SU-DHL-6 (cell line): Measurements from ENCODE around the gene GRIK3.

Experiments
- H2AFZ ChIP-seq: fragments of 200-600 bp; sonication (generic); 2 replicates; pipeline ENCODE4 v1.6.1; 2014; ENCODE audit warnings: low read depth, mild to moderate bottlenecking, moderate library complexity, mixed read lengths, antibody characterized with exemption, low read length; ENCODE audit not compliant: severe bottlenecking
- H3F3A ChIP-seq: fragments of 200-600 bp; shearing (Covaris generic); 2 replicates; pipeline ENCODE4 v1.6.0; 2016; ENCODE audit warnings: antibody characterized with exemption, mild to moderate bottlenecking; ENCODE audit not compliant: insufficient read depth
- H3K27ac ChIP-seq: fragments of 200-600 bp; sonication (generic); 2 replicates; pipeline ENCODE4 v1.5.1; 2016; ENCODE audit warnings: low read depth, mild to moderate bottlenecking, low read length, moderate library complexity, mixed read lengths
- H3K27me3 ChIP-seq: fragments of 200-600 bp; sonication (generic), shearing (Covaris generic); 2 replicates; pipeline ENCODE4 v1.6.0; 2014; ENCODE audit warnings: mild to moderate bottlenecking, low read length
- H3K36me3 ChIP-seq: fragments of 200-600 bp; sonication (generic); 2 replicates; pipeline ENCODE4 v1.6.1; 2014; ENCODE audit warnings: mild to moderate bottlenecking, low read length, mixed read lengths
- H3K4me2 ChIP-seq: fragments of 300-600, 200-600 bp; shearing (Covaris generic), sonication (generic); 2 replicates; pipeline ENCODE4 v1.6.0; 2014; ENCODE audit warnings: low read length, low read depth, mild to moderate bottlenecking; ENCODE audit not compliant: poor library complexity, severe bottlenecking
- H3K4me3 ChIP-seq: fragments of 200-600 bp; sonication (generic); 2 replicates; pipeline ENCODE4 v1.5.1; 2014; ENCODE audit warnings: antibody characterized with exemption, low read length, mild to moderate bottlenecking, mixed read lengths; ENCODE audit not compliant: insufficient read depth, poor library complexity, severe bottlenecking
- H3K79me2 ChIP-seq: fragments of 200-600 bp; sonication (generic); 2 replicates; pipeline ENCODE4 v1.6.1; 2014; ENCODE audit warnings: mild to moderate bottlenecking, low read length, moderate library complexity; ENCODE audit not compliant: insufficient read depth
- H3K9ac ChIP-seq: fragments of 200-600 bp; sonication (generic); 2 replicates; pipeline ENCODE4 v1.7.0; 2014; ENCODE audit warnings: mild to moderate bottlenecking, low read length
- H3K9me2 ChIP-seq: fragments of 200-600 bp; sonication (generic); replicated peaks from 2 replicates; pipeline ENCODE4 v1.6.1; 2014; ENCODE audit warnings: low read length; ENCODE audit not compliant: insufficient read depth
- H3K9me3 ChIP-seq: fragments of 200-600 bp; sonication (generic); 2 replicates; pipeline ENCODE4 v1.6.1; 2014; ENCODE audit warnings: low read length, mixed read lengths; ENCODE audit not compliant: insufficient read depth
- H4K20me1 ChIP-seq: fragments of 200-600 bp; sonication (generic); 2 replicates; pipeline ENCODE4 v1.6.1; 2014; ENCODE audit warnings: low read depth, mild to moderate bottlenecking, antibody characterized with exemption, low read length, moderate library complexity, mixed read lengths
- CTCF ChIP-seq: fragments of 200-600 bp; sonication (generic); IDR thresholded peaks from one replicate; pipeline ENCODE4 v1.5.1; 2017; ENCODE audit warnings: antibody characterized with exemption, mild to moderate bottlenecking, low read length, moderate library complexity; ENCODE audit not compliant: insufficient read depth, poor library complexity, severe bottlenecking
- EZH2phosphoT487 ChIP-seq: fragments of 200-600 bp; sonication (generic), shearing (Covaris generic); conservative IDR thresholded peaks from 2 replicates; pipeline ENCODE4 v1.6.1; 2018; ENCODE audit warnings: mild to moderate bottlenecking, antibody characterized with exemption, low read length, moderate library complexity, mixed read lengths

GRIK3 gene

GRCh38 chr1:36751525-36751924 is 282.8 kb downstream of the GRIK3 start:
- no peaks in the 10 kb centered on the region for H3K9me2 ChIP-seq
- H4K20me1 ChIP-seq, result no peaks in the 10 kb centered on the region
- H2AFZ ChIP-seq, result no peak overlapping the region
- no peak overlapping the region for H3K4me3 ChIP-seq
- H3K4me2 ChIP-seq, result no peak overlapping the region
- H3K9ac ChIP-seq, result no peak overlapping the region
- H3K27me3 ChIP-seq, result no peaks in the 10 kb centered on the region
- H3K79me2 ChIP-seq, result no peaks in the 10 kb centered on the region
- H3K9me3 ChIP-seq, result no peaks in the 10 kb centered on the region
- TF ChIP-seq EZH2phosphoT487 (no peak), CTCF (no peak)
- H3K36me3 ChIP-seq, result no peaks in the 10 kb centered on the region
- no peaks in the 10 kb centered on the region for H3F3A ChIP-seq
- no peak overlapping the region for H3K27ac ChIP-seq

- H3K9me3 ChIP-seq, result no peaks in the 10 kb centered on the region
- TF ChIP-seq EZH2phosphoT487 (no peak), CTCF (no peak)
- no peaks in the 10 kb centered on the region for H3K79me2 ChIP-seq
- no peak overlapping the region for H3K4me3 ChIP-seq
- H3K4me2 ChIP-seq, result no peak overlapping the region
- no peaks in the 10 kb centered on the region for H3F3A ChIP-seq
- no peak overlapping the region for H3K27ac ChIP-seq
- no peaks in the 10 kb centered on the region for H3K9me2 ChIP-seq
- H2AFZ ChIP-seq, result no peak overlapping the region
- H3K27me3 ChIP-seq, result no peaks in the 10 kb centered on the region
- H3K36me3 ChIP-seq, result no peaks in the 10 kb centered on the region
- H3K9ac ChIP-seq, result no peak overlapping the region
- H4K20me1 ChIP-seq, result no peaks in the 10 kb centered on the region
These were observed 285.8 kb downstream of the GRIK3 start for GRCh38 chr1:36748466-36748865.
